HEK293 (cell line): ENCODE results near the gene SLCO1B3.

ENCODE experiments used
- CTCF ChIP-seq: fragments of 450-650 bp; formaldehyde crosslinking; IDR thresholded peaks from 2 replicates; pipeline ENCODE4 v1.5.1; 2016; ENCODE audit warnings: missing biosample characterization, missing genetic modification characterization
- ZNF211 ChIP-seq: fragments of 450-650 bp; formaldehyde crosslinking; IDR thresholded peaks from 2 replicates; pipeline ENCODE4 v1.5.1; 2016; ENCODE audit warnings: low read depth, missing biosample characterization, missing genetic modification characterization
- ZNF350 ChIP-seq: fragments of 450-650 bp; formaldehyde crosslinking; IDR thresholded peaks from 2 replicates; pipeline ENCODE4 v1.5.0; 2017; ENCODE audit warnings: missing biosample characterization, mild to moderate bottlenecking, missing genetic modification characterization
- ZNF830 ChIP-seq: fragments of 450-650 bp; IDR thresholded peaks from 2 replicates; pipeline ENCODE4 v1.5.0; 2018; ENCODE audit warnings: missing biosample characterization, missing genetic modification characterization, low read depth, mild to moderate bottlenecking, moderate library complexity

GRCh38 chr12:20792971-20793370 is 17.5 kb upstream of the SLCO1B3 start:
- TF ChIP-seq CTCF, result no peak
- no peak for TF ChIP-seq ZNF350 (tag by site-specific recombination)
- no peak for TF ChIP-seq ZNF211 (tag by site-specific recombination)
- no peak for TF ChIP-seq ZNF830 (tag by site-specific recombination)
